T-helper 2 cell treated with Interferon-gamma antibody and Interleukin-4, amounts not matched to agents 100 ng/mL and 5 ng/mL, for 36 hours (primary cell): Measurements from ENCODE around the gene RTEL1. TPM values are rescaled to one million over a fixed set of nuclear protein-coding genes. Genes with fewer than 3 reads are reported as not detected.
"Not testable (repeated sequence)": the region's sequence is repeated elsewhere in the genome, so short reads cannot be mapped to it uniquely, and the experiment has no call there.

Source experiments
- intact Hi-C: fragments of 100-400 bp; cut with micrococcal nuclease; formaldehyde crosslinking; loops from one replicate; pipeline ENCODE4 v1.15.1; 2023
- total RNA-seq: library from RNA; stranded (reverse); gene quantifications from 2 replicates; pipeline ENCODE4 v1.2.3, GENCODE V29; 2022

The RTEL1 gene
- total RNA-seq, 1 donor from 2014 or later = 49.5 TPM

DNA sequence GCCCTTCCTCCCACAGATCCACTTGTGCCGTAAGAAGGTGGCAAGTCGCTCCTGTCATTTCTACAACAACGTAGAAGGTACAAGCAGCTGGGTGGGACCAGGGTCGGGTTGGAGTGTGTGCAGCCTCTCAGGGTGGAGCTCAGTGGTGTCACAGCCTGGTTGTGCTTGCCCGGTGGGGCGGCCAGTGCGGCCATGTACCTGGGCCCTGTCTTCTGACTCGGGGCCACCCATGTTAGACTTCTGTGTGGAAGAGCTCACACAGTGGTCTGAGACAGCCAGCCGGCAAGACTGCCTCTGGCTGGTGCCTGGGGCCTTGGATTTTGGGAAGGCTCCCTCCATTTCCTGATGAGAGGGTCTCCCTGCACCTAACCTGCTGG, 4.7 kb downstream of the RTEL1 start:
- intact Hi-C loops = no loop called here

GRCh38 chr20:63663332-63664066, 5.4 kb downstream of the RTEL1 start:
- intact Hi-C loops = no loop called here

DNA sequence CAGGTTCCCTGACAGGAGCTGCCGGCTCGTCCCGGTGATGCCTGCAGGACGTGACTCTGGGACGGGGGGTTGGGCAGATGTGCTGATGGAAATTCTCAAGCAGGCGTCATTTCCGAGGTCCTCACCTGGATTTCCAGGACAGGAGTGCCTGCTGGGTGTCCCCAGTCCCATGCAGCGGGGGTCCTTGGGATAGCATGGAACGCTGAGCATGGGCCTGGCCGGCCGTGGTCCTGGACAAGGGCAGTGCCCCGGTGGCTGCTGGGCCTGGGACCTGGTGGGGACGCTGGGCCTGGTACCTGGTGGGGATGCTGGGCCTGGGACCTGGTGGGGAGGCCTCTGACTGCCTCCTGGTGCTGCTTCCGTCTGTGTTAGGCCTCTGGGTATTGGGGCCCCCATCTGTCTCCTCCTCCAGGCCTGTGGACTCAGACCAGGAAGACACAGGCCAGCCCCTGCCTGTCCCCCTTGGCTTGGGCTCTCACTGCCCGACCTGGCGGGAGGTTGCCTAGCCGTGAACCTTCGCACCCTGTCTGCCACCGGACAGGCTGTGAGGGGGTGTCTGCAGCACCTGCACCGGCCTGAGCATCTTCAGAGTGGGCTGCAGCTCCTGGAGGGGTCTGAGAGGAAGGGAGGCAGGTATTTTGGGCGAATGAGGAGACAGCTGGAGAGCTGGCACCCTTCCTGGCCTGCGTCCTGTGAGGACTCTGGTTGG, 6.2 kb downstream of the RTEL1 start:
- intact Hi-C loops = no loop called here

DNA sequence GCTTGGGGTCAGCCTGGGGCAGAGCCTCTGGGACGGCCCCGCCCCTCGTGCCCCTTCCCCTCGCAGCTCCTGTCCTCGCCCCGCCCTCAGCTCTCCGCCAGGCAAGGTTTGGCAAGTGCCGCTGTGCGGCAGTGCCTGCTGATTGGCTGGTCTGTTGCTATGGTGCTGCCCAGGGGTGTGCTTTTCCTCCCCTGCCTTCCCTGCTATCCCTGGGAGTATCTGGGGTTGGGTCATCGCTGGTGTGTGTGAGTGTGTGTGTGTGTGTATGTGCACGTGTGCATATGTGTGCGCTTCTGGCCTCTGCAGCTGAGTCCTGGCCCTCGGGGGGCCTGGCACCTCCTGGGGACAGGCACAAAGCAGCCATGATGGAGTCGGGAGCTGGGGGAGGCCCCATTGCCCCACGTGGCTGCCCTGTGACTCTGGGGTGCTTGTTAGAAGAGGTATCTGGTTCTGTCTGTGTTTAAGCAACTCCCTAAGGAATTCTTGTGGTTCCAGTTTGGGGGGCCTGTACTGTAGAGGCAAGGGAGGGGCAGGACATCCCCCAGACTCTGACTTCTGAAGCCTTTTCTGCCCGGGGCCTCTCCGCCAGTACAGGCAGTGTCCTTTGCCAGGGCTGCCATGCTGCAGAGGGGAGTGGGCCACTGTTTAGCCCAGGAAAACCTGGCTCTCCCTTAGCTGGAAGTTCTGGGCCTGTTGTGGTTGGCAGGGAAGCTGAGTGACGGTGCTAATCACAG, 6.9 kb downstream of the RTEL1 start:
- intact Hi-C loops = no loop called here

DNA sequence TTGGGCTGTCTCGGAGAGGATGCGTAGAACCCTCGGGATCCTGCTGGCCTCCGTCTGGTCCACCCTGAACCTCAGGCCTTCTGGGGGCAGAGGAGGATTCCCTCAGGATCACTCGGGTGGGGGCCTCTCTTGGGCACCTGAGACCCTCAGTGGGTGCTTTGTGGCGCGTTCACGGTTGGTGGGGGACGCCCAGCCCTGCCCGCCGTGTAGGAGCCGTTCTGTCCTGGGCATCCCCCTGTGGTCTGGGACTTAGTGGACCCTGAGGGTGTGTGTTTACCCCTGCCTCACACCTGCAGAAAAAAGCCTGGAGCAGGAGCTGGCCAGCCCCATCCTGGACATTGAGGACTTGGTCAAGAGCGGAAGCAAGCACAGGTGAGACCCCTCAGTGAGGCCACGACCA, 7.6 kb downstream of the RTEL1 start:
- intact Hi-C loops = no loop called here

GRCh38 chr20:63667858-63668257, 9.7 kb downstream of the RTEL1 start:
- intact Hi-C loops = no loop called here

DNA sequence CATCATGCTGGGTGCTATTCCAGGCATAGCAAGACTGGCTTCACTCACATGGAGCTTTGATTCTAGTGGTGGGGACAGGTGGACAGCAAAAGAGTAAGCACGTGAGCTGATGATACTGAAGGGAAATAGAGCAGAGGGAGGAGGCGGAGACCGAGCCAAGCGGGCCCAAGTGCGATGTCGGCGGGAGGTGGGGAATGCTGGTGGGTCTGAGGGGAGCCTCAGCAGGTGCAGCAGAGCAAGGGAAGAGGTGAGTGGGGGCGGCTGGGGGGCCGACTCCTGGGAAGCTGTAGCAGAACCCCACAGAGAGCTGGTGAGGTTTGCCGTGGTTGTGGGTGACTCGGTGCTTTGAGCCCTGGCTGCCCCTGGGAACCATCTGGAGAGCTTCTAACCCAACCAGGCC, 10.2 kb downstream of the RTEL1 start:
- intact Hi-C loops = no loop called here

DNA sequence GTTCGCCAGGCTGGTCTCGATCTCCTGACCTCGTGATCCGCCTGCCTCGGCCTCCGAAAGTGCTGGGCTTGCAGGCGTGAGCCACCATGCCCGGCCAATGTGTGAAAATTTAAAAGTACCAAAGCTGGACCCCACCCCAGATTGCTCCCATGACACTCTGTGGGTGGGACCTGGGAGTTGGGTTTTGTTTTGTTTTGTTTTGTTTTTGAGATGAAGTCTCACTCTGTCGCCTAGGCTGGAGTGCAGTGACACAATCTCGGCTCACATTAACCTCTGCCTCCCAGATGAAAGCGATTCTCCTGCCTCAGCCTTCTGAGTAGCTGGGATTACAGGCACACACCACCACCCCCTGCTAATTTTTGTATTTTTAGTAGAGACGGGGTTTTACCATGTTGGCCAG, 13.6 kb downstream of the RTEL1 start:
- intact Hi-C loops = not testable (repeated sequence)

DNA sequence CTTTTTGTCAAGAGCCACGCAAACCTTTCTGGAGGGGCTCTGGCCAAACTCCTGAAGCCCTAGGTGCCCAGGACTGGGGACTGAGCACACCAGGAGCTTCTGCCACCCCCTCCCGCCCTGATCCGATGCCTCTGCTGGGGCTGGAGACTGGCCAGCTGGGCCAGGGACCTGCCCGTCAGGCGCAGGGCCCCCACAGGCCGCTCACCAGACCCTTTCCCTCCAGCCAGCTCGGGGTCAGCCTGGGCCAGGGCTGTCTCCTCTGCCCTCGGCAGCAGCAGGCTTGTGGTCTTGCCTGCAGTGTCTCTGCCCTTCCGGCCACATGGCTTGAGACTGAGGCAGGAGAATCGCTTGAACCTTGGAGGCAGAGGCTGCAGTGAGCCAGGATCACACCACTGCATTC, 14.6 kb downstream of the RTEL1 start:
- intact Hi-C loops = no loop called here

DNA sequence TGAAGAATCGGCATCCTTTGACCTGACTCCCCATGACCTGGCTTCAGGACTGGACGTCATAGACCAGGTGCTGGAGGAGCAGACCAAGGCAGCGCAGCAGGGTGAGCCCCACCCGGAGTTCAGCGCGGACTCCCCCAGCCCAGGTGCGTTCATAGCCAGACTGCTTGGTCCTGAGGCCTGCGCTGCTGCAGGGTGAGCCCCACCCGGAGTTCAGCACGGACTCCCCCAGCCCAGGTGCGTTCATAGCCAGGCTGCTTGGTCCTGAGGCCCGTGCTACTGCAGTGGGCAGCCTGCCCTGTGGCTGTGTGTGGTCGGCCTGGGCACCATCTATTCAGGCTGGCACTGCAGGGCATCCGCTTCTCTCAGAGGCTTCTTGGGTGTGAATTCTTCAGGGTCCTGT, 15.8 kb downstream of the RTEL1 start:
- intact Hi-C loops = no loop called here

GRCh38 chr20:63675681-63676368, 17.7 kb downstream of the RTEL1 start:
- intact Hi-C loops = no loop called here

DNA sequence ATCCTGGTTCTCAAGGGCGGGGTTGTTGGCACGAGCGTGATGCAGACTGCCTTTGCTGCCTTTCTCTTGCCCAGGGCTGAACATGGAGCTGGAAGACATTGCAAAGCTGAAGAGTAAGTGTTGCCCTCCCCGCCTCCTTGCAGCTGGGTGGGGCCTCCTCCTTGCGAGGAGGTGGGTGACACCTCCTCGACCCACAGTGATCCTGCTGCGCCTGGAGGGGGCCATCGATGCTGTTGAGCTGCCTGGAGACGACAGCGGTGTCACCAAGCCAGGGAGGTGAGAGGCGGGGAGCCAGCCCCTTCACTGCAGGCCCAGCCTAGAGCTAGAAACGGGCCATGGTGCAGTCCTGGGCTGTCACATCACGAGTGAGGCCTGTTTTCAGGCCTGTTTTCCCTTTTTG, 20.0 kb downstream of the RTEL1 start:
- intact Hi-C loops = no loop called here

DNA sequence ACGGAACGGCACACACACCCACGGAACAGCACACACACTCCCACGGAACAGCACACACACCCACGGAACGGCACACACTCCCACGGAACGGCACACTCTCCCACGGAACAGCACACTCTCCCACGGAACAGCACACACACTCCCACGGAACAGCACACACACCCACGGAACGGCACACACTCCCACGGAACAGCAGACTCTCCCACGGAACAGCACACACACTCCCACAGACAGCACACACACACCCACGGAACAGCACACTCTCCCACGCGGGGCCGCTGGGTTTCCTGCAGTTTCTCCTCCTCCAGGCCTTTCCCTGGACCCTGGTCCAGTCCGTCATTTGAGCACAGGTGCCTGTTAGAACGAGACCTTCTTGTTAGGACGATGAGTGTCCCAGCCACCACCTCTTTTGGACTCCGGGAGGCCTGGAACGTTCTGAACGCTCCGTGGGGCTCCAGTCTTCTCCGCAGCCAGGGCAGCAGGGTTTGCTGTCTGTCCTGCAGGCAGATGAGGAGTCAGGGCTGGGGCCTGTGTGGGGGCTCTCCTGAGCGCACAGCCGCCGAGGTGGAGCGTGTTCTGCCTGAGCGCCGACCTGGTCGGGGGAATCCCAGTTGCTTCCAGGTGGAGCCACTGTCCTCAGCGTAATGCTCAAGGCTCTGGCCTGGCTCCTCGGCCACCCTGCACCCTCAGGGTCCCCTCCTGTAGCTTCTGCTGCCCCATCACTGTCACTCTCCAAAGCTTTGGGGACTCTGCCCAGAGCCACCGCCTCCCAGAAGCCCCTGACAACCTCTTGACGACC, 20.8 kb downstream of the RTEL1 start:
- intact Hi-C loops = no loop called here

- intact Hi-C loops = no loop called here
Measured at GRCh38 chr20:63679799-63680305, 21.7 kb downstream of the RTEL1 start.

GRCh38 chr20:63680427-63680826, 22.3 kb downstream of the RTEL1 start:
- intact Hi-C loops = no loop called here

DNA sequence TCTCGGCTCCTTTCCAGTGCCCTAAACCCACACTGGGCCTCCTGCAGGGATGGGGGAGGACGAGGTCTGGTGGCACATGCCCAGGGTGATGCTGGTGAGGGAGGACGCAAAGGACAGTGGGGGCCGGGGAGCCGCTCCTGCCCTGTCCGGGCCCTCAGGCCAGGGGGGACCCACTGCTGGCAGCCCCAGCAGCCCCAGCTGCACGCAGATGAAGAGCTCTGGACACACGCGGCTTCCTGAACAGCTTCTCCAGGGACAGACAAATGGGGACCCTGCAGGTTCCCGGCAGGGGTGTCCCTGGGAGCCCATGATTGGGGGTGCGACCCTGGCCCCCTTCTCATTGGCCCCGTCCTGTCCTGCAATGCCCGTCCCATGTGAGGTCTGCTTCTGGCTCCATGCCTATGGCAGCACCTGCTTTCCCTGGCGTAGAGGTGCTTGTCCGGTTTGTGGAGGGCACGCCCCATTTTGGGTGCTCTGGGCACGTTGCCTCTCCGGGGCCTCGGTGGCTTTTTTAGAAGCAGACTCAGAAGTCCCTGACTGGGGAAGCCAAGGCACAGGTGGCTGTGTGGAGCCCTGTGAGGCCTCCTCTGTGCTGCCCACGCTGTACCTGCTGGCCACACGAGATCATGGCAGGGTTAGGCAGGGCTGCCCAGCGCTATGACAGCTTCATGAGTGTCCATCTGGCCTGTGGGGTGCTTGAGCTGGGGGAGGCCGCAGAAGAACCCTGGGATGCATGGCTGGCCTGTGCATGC, 22.9 kb downstream of the RTEL1 start:
- intact Hi-C loops = no loop called here

DNA sequence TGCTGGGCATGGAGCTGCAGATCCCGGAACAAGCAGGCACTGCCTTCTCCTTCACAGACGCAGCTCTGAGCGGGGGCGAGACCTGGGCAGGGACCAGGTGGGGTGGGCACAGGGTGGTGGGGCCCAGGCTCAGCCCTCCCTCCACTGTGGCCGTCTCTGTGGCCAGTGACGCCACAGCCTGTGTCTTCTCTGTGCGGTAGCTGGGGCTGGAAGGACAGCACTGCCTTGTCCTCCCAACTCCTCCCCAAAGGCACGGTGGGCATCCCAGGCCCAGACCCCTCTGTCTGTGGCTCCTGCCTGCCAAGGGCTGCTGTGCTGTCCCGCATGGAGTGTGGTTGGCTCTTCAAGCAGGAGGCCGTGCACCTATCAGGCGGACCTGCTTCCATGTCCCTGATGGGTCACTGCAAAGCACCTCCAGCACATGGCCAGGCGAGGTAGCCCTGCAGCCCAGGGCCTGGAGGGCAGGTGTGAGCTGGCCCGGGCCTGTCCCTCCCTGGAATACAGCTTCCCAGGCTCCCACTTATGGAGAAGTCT, 23.6 kb downstream of the RTEL1 start:
- intact Hi-C loops = no loop called here

GRCh38 chr20:63682384-63683139, 24.4 kb downstream of the RTEL1 start:
- intact Hi-C loops = no loop called here
